ENCODE data around the gene DNASE1L2.

The DNASE1L2 gene

DNA sequence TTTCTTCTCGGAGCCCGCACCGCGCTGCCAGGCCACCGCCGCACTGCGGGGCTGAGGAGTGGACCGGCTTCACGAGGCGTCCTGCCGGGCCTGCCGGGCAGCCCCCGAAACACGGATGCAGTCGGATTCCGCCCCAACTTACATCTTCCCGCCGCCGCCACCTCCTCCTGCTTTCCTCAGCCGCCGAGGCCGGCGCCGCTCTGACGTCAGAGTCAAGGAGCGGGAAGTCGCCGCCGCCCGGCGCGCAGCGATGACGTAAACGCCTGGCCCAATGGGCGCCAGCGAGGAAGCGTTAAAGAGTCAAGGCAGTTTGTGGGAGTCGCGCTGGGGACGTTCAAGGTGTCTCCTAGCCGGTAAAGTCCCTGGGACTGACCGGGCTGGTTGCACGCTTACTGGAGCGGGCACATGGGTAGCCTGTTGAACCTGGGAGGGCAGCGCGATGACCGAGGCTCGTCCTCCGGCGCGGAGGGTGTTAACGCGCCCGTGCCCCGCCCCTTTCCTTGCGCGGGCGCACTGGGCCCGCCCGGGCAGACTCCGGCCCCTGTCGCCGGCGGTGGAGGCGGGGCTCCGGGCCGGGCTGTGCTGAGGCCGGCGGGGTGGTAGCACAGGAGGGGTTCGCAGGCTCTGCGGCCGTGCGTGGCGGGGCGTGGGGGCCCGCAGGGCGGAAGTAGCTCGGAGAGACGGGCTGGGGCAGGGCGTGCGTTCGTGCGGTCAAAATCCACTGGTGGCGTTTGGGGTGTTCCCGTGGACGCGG is 31.8 kb downstream of the DNASE1L2 start, which contains the start of gene RNPS1:
Gene RNPS1, minus strand, starts transcription at position 214 of the 754 bp plus-strand sequence. CDS start 3,483 bp downstream, outside the sequence.
- TF ChIP-seq, protein P1, sequence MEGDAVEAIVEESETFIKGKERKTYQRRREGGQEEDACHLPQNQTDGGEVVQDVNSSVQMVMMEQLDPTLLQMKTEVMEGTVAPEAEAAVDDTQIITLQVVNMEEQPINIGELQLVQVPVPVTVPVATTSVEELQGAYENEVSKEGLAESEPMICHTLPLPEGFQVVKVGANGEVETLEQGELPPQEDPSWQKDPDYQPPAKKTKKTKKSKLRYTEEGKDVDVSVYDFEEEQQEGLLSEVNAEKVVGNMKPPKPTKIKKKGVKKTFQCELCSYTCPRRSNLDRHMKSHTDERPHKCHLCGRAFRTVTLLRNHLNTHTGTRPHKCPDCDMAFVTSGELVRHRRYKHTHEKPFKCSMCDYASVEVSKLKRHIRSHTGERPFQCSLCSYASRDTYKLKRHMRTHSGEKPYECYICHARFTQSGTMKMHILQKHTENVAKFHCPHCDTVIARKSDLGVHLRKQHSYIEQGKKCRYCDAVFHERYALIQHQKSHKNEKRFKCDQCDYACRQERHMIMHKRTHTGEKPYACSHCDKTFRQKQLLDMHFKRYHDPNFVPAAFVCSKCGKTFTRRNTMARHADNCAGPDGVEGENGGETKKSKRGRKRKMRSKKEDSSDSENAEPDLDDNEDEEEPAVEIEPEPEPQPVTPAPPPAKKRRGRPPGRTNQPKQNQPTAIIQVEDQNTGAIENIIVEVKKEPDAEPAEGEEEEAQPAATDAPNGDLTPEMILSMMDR (IDR thresholded peaks at IDR 0.05; ENCODE audit: low read depth, low read length, missing control alignments), result no peak
- H3K4me3 ChIP-seq (ENCODE audit: low read depth, low read length), result peak within 1 kb of the TSS; percentile 94
- peak; percentile 86 for DNase-seq (ENCODE audit: low read depth)

DNA sequence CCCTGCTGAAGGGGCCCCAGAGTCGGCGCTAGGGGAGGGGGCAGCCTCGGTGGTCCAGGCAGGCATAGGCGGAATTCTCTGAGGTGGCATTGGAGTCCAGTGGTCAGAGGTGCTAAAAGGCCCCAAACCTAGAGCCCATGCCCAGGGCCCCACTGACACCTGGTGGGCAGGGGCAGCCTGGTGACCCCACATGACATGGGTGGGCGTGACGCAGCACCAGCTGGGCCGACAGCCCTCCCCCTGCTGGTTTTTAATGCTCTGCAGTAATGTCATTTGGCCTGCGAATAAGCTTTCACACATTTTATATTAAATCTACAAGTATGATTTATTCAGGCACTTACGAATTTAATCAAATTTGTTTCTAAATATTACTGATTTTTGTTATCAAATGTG is 33.8 kb downstream of the DNASE1L2 start:
- TF ChIP-seq, protein P1 (IDR thresholded peaks at IDR 0.05; ENCODE audit: low read depth, low read length, missing control alignments), result no peak
- no peak overlapping the region for H3K4me3 ChIP-seq (ENCODE audit: low read depth, low read length)
- DNase-seq (ENCODE audit: low read depth), result no peak

DNA sequence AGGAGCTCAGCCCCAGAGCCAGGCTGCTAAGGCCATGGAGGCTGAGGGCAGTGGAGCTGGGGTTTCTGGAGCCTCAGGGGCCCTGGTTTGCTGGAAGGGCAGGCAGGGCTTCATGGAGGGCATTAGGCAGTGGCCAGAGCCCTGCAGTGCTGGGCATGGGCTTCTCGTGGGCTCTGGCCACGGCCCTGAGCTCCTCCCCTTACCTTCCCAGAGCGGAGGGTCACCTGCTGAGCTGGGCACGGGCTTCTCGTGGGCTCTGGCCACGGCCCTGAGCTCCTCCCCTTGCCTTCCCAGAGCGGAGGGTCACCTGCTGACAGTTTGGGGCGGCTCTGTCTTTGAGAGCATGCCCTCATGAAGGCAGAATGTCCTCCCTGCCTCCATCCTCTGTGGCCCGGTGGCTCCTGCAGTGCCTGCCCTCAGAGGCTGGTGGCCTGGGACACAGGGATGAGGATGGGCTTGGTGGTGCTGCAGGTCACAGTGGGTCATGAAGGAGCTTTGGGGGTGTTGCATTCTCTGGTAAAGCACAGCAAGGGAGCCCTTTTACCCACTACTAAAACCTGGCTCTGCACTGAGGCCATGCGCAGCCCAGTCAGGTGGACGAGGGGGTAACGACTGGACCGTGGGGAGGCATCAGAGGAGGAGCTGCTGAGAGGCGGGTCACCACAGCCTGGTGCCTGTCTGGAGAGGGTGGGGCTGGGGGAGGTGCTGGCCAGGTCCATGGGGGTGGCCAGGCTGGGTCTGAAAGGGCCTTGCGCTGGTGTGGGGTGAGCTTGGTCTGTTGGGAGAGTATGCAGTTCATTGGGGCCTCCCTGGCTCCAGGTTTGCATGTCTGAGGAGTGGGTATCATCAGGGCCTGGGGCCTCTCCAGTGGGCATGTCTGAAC is 34.6 kb downstream of the DNASE1L2 start:
- no peak overlapping the region for H3K4me3 ChIP-seq (ENCODE audit: low read depth, low read length)
- TF ChIP-seq, protein P1 (IDR thresholded peaks at IDR 0.05; ENCODE audit: low read depth, low read length, missing control alignments), result no peak
- no peak for DNase-seq (ENCODE audit: low read depth)

DNA sequence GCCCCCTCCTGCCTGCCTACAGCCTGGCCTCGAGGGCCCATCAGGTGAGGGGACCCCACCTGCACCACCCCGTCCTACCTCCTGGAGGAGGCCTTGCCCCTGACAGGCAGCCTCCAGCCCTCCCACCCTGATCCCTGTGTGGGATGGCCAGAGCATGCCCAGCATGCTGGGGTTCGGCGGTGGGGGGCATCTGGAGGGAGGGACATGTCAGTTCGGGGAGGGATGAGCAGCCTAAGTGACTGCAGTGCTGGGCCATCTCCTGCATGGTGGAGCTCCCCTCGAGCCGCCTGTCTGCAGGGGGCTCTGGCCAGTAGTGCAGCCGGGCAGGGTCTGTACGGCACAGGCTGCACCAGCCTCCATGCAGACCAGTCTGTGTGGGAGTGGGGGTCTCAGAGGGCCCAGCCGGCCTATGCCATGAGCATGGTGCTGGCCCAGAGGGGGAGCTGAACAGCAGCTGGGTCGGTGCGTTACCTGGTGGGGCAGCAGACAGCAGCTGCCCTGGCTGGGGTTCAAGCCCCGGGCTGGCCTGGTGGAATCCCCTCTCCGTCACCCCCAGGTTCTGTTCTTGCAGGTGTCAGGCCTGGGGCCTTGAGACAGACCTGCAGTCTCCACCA is 35.7 kb downstream of the DNASE1L2 start:
- H3K4me3 ChIP-seq (ENCODE audit: low read depth, low read length), result no peak overlapping the region
- no peak for DNase-seq (ENCODE audit: low read depth)
- TF ChIP-seq, protein P1 (IDR thresholded peaks at IDR 0.05; ENCODE audit: low read depth, low read length, missing control alignments), result no peak

DNA sequence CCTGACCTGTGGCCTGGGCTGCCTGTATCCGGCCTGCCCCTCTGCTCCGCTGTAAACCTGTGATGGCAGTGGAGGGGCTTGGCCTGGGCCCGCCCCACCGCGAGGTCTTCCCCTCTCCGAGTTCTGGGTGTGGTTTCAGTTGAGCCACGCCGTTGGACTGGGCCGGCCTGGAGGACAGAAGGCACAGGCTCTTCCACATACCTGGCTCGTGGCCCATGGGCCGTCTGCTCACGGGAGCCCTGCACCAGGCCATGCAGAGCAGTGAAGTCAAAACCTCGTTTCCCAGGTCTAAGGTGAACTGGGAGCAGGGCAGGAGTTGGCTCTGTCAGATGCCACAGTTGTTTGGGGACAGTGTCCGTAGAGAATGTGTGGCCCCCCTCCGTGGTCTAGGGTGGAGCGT is 37.2 kb downstream of the DNASE1L2 start:
- H3K4me3 ChIP-seq (ENCODE audit: low read depth, low read length), result no peak overlapping the region
- TF ChIP-seq, protein P1 (IDR thresholded peaks at IDR 0.05; ENCODE audit: low read depth, low read length, missing control alignments), result no peak
- no peak for DNase-seq (ENCODE audit: low read depth)

DNA sequence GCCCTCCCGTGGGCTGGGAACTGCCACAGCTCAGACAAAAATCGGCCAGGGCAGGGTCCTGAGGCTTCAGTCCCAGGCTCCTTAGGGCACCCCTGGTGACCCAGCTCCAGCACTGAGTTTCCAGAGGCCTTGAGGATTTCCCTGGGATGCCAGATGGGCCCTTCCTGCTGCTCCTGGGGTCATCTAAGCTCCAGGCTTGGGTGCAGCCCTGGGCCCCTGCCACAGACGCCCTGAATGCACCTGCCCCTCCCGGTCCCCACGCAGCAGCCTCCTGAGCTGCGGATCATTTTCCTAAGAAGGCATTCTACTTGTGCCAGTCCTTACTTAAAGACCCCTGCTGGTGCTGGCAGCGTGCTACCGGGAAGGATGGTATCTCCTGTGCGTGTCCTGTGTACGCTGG is 37.7 kb downstream of the DNASE1L2 start:
- H3K4me3 ChIP-seq (ENCODE audit: low read depth, low read length), result no peak overlapping the region
- TF ChIP-seq, protein P1 (IDR thresholded peaks at IDR 0.05; ENCODE audit: low read depth, low read length, missing control alignments), result no peak
- DNase-seq (ENCODE audit: low read depth), result no peak
